Upper lobe of left lung (tissue), 6 donors: ENCODE results near the gene SEMA4C. TPM values are rescaled to one million over a fixed set of nuclear protein-coding genes. Genes with fewer than 3 reads are reported as not detected.

Source experiments
- ATAC-seq, 2 donors: fragments of 200-7000 bp; cut with Tn5 transposase; one replicate each; pipeline ENCODE4 v1.9.1; 2022; ENCODE audit warnings: mild to moderate bottlenecking in 2 of 2, moderate library complexity in 2 of 2; ENCODE audit not compliant: low FRiP score in 2 of 2
- DNase-seq, 2 donors: peaks; one replicate each; pipeline ENCODE4 v3.0.0-alpha.2; 2019 to 2020
- H3K27ac ChIP-seq, 4 donors: fragments of 200-600 bp; sonication (generic); one replicate each; pipeline ENCODE4 v1.5.1; 2016 to 2019
- H3K27me3 ChIP-seq, 4 donors: fragments of 200-600 bp; sonication (generic); one replicate each; pipeline ENCODE4 v1.5.1; 2017 to 2019
- H3K36me3 ChIP-seq, 4 donors: fragments of 200-600 bp; sonication (generic); one replicate each; pipeline ENCODE4 v1.5.1; 2016 to 2019
- H3K4me1 ChIP-seq, 4 donors: fragments of 200-600 bp; sonication (generic); one replicate each; pipeline ENCODE4 v1.5.1; 2018 to 2019
- H3K4me3 ChIP-seq, 4 donors: fragments of 200-600 bp; sonication (generic); one replicate each; pipeline ENCODE4 v1.5.1; 2017 to 2019; ENCODE audit warnings: mild to moderate bottlenecking in 2 of 4, moderate library complexity in 1 of 4
- H3K9me3 ChIP-seq, 4 donors: fragments of 200-600 bp; sonication (generic); one replicate each; pipeline ENCODE4 v1.5.1; 2018 to 2019
- EP300 ChIP-seq, 4 donors: sonication (generic); formaldehyde crosslinking; IDR thresholded peaks; one replicate each; pipeline ENCODE4 v1.5.1; 2017; ENCODE audit warnings: antibody characterized with exemption in 4 of 4, control low read depth in 2 of 4
- POLR2A ChIP-seq, 4 donors: fragments of 450-650 bp; IDR thresholded peaks; one replicate each; pipeline ENCODE4 v1.5.1; 2016 to 2017; ENCODE audit warnings: antibody characterized with exemption in 4 of 4, mild to moderate bottlenecking in 2 of 4
- POLR2AphosphoS5 ChIP-seq, 2 donors: sonication (generic); formaldehyde crosslinking; IDR thresholded peaks; one replicate each; pipeline ENCODE4 v1.5.1; 2017; ENCODE audit warnings: antibody characterized with exemption in 2 of 2
- WGBS, 2 donors: methylation state at CpG; one replicate each; pipeline ENCODE4 v1.1.5; 2017 to 2018; 5-methylcytosine and 5-hydroxymethylcytosine counted together
- total RNA-seq, 6 donors: library from RNA; depleted of rRNA in 4 of 6; stranded (reverse); fragments of >200 nt in 4 of 6; gene quantifications; one replicate each; pipeline versions ENCODE4 v1.1.0 to v1.2.1, GENCODE V29; 2016 to 2021
- TF ChIP-seq, protein P1 (sequence below), 6 experiments: fragments of 450-650 bp in 4 of 6; fragments of 200-600 bp in 2 of 6; sonication (generic) in 2 of 6; IDR thresholded peaks; one replicate each; pipeline ENCODE4 v1.5.1; 2016 to 2019; ENCODE audit warnings: antibody characterized with exemption in 6 of 6
- donor health status: DM: no; HTN: no; CAD: no; lungs with moderate emphysema.
- donor health status: DM: no; HTN: yes; CAD: no; lungs with severe emphysema.

Gene SEMA4C
- total RNA-seq, 6 donors from 2014 or later: 14.0 to 43.6 (median 24.2) TPM

DNA sequence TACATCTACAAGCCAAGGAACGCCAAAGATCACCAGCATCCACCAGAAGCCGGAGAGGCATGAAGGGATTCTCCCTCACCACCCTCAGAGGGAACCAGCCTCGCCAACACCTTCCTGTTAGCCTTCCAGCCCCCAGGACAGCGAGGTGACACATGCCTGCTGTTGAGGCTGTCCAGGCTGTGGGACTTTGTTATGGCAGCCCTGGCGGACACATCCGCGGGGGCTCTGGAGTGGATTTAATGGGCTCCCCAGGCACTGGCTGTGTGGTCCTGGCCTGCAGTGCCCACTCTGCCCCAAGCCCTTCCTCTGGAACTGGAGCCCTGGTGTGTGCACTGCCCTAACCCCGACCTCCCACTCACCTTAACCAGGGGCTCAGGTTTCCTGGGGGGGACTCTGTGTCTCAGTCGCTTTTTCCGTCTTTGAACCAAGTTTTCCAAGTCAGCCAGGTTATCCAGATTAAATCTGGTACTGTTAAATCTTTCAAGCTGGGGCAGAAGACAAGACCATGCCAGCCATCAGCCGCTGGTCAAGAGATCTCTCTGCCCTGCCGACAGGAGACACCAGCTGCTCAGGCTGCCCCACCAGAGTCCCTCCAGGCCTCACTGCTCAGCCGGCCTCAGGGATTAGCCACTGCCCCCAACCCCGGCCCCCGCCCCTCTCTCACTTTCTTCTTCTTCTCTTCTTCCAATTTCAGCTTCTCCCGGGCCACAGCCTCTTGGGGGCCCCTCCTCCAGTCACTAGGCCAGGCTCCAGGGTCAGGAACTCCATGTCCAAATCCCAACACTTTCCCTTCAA is 28.0 kb downstream of the SEMA4C start:
- no peaks in the 10 kb centered on the region for H3K9me3 ChIP-seq
- DNase-seq (no peak), ATAC-seq (no peak)
- no peak overlapping the region for H3K27ac ChIP-seq
- TF ChIP-seq POLR2AphosphoS5 (IDR thresholded peaks at IDR 0.05) (no peak), POLR2A (IDR thresholded peaks at IDR 0.05) (no peak), EP300 (IDR thresholded peaks at IDR 0.05) (no peak)
- TF ChIP-seq, protein P1, sequence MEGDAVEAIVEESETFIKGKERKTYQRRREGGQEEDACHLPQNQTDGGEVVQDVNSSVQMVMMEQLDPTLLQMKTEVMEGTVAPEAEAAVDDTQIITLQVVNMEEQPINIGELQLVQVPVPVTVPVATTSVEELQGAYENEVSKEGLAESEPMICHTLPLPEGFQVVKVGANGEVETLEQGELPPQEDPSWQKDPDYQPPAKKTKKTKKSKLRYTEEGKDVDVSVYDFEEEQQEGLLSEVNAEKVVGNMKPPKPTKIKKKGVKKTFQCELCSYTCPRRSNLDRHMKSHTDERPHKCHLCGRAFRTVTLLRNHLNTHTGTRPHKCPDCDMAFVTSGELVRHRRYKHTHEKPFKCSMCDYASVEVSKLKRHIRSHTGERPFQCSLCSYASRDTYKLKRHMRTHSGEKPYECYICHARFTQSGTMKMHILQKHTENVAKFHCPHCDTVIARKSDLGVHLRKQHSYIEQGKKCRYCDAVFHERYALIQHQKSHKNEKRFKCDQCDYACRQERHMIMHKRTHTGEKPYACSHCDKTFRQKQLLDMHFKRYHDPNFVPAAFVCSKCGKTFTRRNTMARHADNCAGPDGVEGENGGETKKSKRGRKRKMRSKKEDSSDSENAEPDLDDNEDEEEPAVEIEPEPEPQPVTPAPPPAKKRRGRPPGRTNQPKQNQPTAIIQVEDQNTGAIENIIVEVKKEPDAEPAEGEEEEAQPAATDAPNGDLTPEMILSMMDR (IDR thresholded peaks at IDR 0.05): no peak
- no peaks in the 10 kb centered on the region for H3K27me3 ChIP-seq
- WGBS, 2 donors: 87 to 91% methylated on average over 16 of the region's 16 CpGs
- H3K4me3 ChIP-seq: no peak overlapping the region
- peaks cover 4 to 13% (median 12%) of the 10 kb centered on the region in 4 donors for H3K4me1 ChIP-seq
- peaks cover 0 to 21% (median 7%) of the 10 kb centered on the region in 4 donors for H3K36me3 ChIP-seq

DNA sequence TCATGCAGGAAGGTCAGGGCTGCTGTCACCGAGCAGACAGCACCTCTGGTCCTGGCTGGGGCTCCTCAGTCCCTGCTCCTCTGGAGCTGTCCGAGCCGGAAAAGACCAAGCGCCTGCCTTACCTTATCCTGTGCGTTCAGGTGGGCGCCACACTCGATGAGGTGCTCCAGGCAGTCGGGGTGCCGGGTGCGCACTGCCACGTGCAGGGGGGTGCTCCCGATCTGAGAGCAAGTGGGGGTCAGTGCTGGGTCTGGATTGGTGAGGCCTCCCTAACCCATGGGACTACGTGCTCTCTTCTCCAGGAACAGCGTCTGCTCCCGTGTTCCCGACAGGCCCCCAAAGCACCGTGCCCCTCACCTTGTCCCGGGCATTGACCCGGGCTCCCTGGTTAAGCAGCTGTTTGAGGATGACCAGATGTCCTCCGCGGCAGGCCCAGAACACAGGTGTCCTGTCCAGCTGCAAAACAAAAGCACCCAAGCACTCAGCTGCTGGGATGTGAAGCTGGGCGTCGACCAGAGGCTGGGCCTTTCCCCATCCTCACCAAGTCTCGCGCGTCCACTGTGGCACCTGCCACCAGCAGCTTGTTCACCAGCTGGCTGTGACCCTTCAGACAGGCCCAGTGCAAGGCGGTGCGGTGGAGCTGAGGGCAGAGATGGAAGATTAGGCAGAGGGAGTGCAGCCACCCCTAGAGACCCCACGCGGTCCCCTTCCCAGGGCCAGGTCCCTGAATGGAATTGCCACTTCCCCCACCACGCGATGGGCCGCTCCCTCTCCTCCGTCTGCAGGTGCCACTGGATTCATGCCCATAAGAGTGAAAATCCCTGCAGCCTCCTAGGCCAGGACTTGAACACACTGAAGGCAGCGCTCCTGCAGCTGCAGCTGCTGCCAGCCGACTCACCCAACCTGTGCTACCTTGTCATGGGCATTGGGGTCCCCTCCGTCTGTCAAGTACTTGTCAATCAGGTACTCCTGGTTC is 29.7 kb downstream of the SEMA4C start:
- DNase-seq: peak in 1 of 2 donors; percentile 67
- Histone ChIP-seq H3K4me3 (no peak overlapping the region), H3K27ac (no peak overlapping the region), H3K9me3 (no peaks in the 10 kb centered on the region), H3K36me3 (peaks cover 0 to 16% (median 3%) of the 10 kb centered on the region in 4 donors), H3K27me3 (no peaks in the 10 kb centered on the region), H3K4me1 (peaks cover 4 to 13% (median 12%) of the 10 kb centered on the region in 4 donors)
- peak in 1 of 2 donors; percentile 5 for ATAC-seq
- WGBS, 2 donors: 89 to 94% methylated on average over 16 to 35 of the region's 37 CpGs
- TF ChIP-seq EP300 (IDR thresholded peaks at IDR 0.05): no peak
- TF ChIP-seq POLR2AphosphoS5 (IDR thresholded peaks at IDR 0.05): no peak
- TF ChIP-seq, protein P1 (IDR thresholded peaks at IDR 0.05): no peak
- TF ChIP-seq POLR2A (IDR thresholded peaks at IDR 0.05): no peak

DNA sequence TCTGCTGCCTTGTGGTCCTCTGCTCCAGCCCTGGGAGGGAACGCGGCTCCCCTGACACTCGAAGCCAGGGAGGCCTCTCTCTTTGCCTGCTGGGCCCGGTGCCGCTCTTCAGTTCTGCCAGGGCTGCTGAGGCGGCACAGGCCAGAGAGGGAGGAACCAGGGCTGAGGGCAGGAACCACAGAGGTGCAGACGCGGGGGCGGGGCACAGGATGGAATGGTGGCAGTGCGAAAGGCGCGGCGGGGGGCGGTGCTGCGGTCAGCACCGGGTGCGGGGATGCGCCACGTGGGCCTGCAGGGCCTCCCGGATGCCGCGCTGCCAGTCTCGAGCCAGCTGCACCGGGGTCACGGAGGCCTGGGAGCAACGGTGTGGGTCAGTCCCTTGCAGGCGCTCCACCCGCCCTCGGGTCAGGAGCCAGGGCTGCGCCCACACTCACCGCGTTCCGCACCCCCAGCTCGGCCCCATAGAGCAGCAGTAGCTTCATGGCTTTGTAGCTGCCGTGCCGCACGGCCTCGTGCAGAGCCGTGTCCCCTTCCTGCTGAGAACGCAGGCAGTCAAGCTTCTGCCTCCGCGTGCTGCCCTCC is 30.5 kb downstream of the SEMA4C start:
- Histone ChIP-seq H3K36me3 (peaks cover 3 to 18% (median 7%) of the 10 kb centered on the region in 4 donors), H3K4me1 (peaks cover 4 to 13% (median 12%) of the 10 kb centered on the region in 4 donors), H3K27me3 (no peaks in the 10 kb centered on the region), H3K27ac (peak overlapping the region in 2 of 4 donors; percentile 7 to 9), H3K9me3 (no peaks in the 10 kb centered on the region), H3K4me3 (peak overlapping the region in 2 of 4 donors; percentile 25 to 32)
- ATAC-seq: peak; percentile 68 to 78
- TF ChIP-seq EP300 (IDR thresholded peaks at IDR 0.05) (no peak), POLR2AphosphoS5 (IDR thresholded peaks at IDR 0.05) (peak in 1 of 2 donors; percentile 14), POLR2A (IDR thresholded peaks at IDR 0.05) (no peak)
- TF ChIP-seq, protein P1 (IDR thresholded peaks at IDR 0.05): no peak
- peak; percentile 79 to 93 for DNase-seq
- WGBS, 2 donors: 37 to 62% methylated on average over 12 to 36 of the region's 42 CpGs

DNA sequence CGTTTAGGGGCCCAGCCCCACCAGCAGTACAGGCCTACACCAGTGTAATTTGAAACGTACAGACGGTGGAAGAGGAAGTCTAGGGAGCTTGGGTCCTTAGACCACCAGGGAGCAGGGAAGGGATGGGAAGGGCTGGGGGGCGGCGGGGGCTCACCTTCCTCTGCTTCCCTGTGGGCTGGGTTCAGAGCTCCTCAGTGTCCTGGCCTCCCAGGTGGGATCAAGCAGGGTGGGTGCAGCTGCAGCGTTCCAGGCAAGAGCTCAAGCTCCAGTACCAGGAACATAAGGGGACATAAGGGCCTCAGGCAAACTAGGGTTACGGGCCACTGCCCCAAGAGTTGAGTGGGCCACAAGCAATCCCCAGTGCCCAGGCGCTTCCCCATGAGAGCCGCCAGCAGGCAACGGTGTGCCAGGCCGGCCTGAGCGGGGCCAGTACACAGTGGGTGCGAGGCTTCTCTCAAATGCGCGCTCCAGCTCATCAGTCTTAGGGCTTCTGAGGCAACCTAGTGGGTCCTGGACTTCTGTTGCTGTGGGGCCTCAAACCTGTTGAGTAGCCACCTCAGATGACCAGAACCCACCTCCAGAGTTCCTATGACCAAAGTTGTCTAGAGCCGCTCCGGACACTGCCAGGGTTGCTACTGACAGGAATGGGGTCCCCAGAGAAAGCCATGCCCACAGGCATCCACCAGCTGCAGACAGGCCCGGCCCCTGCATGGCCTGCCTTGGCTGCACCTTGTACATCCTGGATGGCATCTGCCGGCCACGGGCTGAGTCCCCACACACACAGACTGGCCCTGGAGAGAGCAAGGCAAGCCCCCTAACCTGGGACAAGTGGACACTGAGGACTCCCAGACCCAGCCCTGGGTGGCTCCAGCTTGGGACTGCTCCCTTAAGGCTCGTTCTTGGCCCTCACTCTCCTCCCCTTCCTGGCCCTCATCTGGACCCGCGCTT is 31.3 kb downstream of the SEMA4C start:
- H3K27ac ChIP-seq: peak overlapping the region in 2 of 4 donors; percentile 7 to 9
- ATAC-seq: no peak
- no peaks in the 10 kb centered on the region for H3K27me3 ChIP-seq
- H3K36me3 ChIP-seq: peaks cover 3 to 24% (median 8%) of the 10 kb centered on the region in 4 donors
- H3K4me1 ChIP-seq: peaks cover 4 to 13% (median 12%) of the 10 kb centered on the region in 4 donors
- 83 to 91% methylated on average over 21 to 22 of the region's 23 CpGs for WGBS, 2 donors
- TF ChIP-seq EP300 (IDR thresholded peaks at IDR 0.05) (no peak), POLR2AphosphoS5 (IDR thresholded peaks at IDR 0.05) (no peak), POLR2A (IDR thresholded peaks at IDR 0.05) (no peak)
- TF ChIP-seq, protein P1 (IDR thresholded peaks at IDR 0.05): no peak
- peak overlapping the region in 1 of 4 donors; percentile 32 for H3K4me3 ChIP-seq
- no peaks in the 10 kb centered on the region for H3K9me3 ChIP-seq
- no peak for DNase-seq
